ENCODE measurements around the gene RNF114.
"Not testable (repeated sequence)": the region's sequence is repeated elsewhere in the genome, so short reads cannot be mapped to it uniquely, and the experiment has no call there.

Gene RNF114

DNA sequence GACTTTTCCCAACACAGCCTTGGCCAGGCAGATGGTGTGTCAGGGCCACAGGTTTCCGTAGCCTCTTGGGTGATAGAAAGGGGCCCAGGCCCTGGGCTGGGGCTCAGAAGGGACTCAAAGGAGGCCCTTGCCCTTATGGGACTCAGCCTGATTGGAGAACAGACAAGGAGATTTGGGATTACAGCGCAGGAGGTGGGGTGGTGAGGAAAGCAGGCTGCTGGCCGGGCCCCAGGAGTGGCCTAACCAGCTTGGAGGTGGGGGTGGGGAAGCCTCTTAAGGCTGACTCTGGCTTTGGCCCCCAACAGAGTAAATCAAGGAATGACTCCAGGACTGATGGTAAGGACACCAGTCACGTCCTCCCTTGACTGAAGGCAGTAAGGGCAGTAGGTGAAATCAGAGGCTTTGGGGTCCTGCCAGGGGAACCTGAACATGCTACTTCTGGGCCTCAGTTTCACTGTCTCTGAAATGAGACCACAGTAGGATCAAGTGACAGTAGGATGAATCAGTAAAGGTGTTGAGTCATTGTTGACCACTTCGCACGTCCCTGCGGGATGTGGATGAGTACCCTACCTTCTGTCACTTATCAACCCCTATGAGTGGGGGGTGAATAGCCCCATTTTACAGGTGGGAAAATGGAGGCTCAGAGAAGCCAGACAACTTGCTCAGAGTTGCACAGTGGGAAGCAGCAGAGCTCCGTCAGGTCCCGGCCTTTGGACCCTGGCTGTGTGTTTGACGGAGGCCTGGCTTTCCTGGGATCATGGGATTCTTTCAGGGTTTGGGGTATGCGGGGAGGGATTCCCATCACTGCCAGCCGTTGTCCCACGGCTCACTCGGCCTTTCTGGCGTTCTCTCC, 51.0 kb downstream of the RNF114 start:
- no peak for DNase-seq

DNA sequence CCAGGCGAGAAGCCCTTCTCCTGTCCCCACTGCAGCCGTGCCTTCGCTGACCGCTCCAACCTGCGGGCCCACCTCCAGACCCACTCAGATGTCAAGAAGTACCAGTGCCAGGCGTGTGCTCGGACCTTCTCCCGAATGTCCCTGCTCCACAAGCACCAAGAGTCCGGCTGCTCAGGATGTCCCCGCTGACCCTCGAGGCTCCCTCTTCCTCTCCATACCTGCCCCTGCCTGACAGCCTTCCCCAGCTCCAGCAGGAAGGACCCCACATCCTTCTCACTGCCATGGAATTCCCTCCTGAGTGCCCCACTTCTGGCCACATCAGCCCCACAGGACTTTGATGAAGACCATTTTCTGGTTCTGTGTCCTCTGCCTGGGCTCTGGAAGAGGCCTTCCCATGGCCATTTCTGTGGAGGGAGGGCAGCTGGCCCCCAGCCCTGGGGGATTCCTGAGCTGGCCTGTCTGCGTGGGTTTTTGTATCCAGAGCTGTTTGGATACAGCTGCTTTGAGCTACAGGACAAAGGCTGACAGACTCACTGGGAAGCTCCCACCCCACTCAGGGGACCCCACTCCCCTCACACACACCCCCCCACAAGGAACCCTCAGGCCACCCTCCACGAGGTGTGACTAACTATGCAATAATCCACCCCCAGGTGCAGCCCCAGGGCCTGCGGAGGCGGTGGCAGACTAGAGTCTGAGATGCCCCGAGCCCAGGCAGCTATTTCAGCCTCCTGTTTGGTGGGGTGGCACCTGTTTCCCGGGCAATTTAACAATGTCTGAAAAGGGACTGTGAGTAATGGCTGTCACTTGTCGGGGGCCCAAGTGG, 51.9 kb downstream of the RNF114 start:
- no peak for DNase-seq

DNA sequence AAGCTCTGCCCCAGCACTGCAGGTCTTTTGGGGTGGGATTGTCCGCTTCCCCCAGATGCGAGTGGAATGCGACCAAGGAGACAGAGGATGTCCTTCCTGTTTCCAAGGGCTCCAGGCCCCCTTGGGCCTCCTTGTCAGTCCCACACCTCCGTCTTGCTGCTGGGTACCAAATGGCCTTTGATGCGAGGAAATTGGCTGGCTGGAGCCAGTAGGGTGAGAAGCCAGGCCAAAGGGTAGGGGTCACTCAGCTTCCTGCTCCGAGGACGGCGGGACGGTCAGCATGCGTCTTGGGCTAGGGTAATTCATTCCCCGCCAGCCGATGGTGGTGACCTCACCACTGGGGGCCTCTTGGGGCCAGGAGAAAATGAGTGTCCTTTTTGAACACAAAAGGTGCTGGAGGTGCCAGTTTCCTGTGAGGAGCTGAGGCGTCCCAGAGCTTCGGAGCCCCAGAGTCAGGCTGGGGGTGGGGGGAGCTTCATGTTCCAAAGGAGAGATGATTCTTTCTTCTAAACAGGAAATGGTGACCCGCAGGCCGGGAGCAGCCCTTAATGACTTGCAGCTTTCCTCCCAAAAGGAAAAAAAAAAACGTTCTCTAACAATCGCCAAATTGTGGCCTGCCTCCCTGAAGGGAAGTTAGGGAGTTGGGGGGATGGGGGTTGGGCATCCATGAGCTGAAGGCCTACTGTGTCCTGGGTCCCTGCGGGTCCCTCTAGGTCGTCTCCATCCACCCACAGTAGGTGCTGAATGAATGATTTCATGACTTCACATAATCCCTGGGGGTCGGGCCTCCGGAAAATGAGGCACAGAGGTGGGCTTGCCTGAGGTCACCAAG, 53.3 kb downstream of the RNF114 start:
- DNase-seq, result peak; percentile 25

GRCh38 chr20:49990271-49990720, 54.1 kb downstream of the RNF114 start:
- DNase-seq, result peak; percentile 52

- DNase-seq, result no peak
These were observed 57.1 kb downstream of the RNF114 start for GRCh38 chr20:49993301-49993751.

GRCh38 chr20:49995586-49995985, 59.4 kb downstream of the RNF114 start:
- no peak for DNase-seq

DNA sequence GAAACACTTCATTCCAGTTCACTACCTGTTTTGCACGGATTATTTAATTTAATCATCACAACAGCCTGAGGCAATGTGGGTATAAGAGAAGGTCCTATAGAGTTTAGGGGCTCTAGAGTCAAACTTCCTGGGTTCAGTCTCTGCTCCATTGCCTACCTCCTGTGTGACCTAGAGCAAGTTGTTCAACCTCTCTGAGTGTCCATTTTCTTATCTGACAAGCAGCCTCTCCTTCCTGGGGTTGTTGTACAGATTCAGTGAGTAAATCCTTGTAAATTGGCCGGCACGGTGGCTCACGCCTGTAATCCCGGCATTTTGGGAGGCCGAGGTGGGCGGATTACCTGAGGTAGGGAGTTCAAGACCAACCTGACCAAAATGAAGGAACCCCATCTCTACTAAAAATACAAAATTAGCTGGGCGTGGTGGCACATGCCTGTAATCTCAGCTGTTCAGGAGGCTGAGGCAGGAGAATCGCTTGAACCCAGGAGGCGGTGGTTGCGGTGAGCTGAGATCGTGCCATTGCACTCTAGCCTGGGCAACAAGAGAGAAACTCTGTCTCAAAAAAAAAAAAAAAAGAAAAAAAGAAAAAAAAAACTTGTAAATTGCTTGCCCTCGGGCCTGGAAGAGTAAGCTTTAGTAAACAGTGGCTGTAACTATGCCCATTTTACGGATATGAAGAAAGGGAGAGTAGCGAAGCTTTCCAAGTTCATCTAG, 62.4 kb downstream of the RNF114 start:
- not testable (repeated sequence) for DNase-seq

- DNase-seq, result no peak
These were observed 63.1 kb downstream of the RNF114 start for GRCh38 chr20:49999329-49999728.

DNA sequence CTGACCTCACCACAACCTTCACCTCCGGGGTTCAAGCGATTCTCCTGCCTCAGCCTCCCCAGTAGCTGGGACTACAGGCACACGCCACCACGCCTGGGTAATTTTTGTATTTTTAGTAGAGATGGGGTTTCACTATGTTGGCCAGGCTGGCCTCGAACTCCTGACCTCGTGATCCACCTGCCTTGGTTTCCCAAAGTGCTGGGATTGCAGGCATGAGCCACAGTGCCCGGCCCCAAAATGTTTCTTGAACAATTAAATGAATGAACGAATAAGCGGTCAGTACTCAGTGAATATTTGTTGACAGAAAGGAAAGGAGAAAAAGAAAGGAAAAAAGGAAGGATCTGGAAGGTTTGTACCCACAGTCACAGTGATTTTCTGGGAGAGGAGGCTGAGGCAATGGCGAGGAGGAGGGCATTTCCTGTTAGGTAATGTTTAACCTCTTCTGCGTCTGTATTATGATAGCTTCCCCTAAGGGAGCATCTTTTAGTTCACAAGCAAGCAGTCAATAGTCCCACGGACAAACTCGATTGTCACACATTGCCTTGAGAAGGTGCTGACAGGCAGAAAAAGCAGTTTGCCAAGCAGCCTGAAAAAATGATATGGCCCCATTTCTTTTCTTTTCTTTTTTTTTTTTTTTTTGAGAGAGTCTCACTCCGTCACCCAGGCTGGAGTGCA, 64.5 kb downstream of the RNF114 start:
- not testable (repeated sequence) for DNase-seq

DNA sequence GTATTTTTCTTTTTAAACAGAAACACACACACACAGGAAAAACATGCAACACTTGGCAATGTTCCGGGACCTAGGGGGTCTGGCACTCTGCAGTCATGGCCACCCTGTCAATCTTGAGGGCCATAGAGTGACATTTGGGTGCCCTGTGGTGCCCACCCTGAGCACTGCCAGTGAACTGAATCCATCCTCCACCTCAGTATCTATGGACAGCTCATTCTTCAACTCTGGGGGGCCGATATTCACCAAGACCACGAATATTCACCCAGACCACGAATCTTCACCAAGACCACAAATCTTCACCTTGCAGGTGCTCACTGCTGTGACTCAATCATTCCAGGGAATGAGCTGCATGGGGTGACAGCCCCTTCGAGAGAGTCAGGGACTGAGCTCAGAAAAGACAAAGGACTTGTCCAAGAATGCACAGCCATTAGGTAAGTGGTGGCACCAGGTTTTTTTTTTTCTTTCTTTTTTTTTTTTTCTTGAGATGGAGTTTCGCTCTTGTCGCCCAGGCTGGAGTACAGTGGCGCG, 65.7 kb downstream of the RNF114 start:
- no peak for DNase-seq

GRCh38 chr20:50003253-50003656, 67.1 kb downstream of the RNF114 start:
- DNase-seq, result no peak
